Upper lobe of left lung (tissue), 4 donors: Measurements from ENCODE around the gene CEP295NL.

Experiments used
- CTCF ChIP-seq, 6 experiments: fragments of 450-650 bp in 4 of 6; fragments of 200-600 bp in 2 of 6; sonication (generic) in 2 of 6; IDR thresholded peaks; one replicate each; pipeline ENCODE4 v1.5.1; 2016 to 2019; ENCODE audit warnings: antibody characterized with exemption in 6 of 6
- POLR2A ChIP-seq, 4 donors: fragments of 450-650 bp; IDR thresholded peaks; one replicate each; pipeline ENCODE4 v1.5.1; 2016 to 2017; ENCODE audit warnings: antibody characterized with exemption in 4 of 4, mild to moderate bottlenecking in 2 of 4
- POLR2AphosphoS5 ChIP-seq, 2 donors: sonication (generic); formaldehyde crosslinking; IDR thresholded peaks; one replicate each; pipeline ENCODE4 v1.5.1; 2017; ENCODE audit warnings: antibody characterized with exemption in 2 of 2

GRCh38 chr17:78892520-78892919 lies 10.5 kb downstream of the CEP295NL start:
- TF ChIP-seq CTCF (IDR thresholded peaks at IDR 0.05) (no peak), POLR2A (IDR thresholded peaks at IDR 0.05) (no peak), POLR2AphosphoS5 (IDR thresholded peaks at IDR 0.05) (no peak)
